PC-9 (cell line): Measurements from ENCODE around the gene DISC1. TPM values are rescaled to one million over a fixed set of nuclear protein-coding genes. Genes with fewer than 3 reads are reported as not detected.

Source experiments
- BruUV-seq: library from RNA; stranded (reverse); fragments of 400-500 nt; replicated peaks from 2 replicates; lab custom pipeline; 2021; lab: Mats Ljungman, UMichigan
- CTCF ChIA-PET: fragments of 300-600 bp; sonication (Branson Sonifier 250); formaldehyde crosslinking; loops from one replicate; lab custom pipeline; 2022; ENCODE audit warnings: antibody characterized with exemption; lab: Charles Lee
- POLR2A ChIA-PET: fragments of 300-600 bp; sonication (Branson Sonifier 250); formaldehyde crosslinking; loops from one replicate; lab custom pipeline; 2022; ENCODE audit warnings: antibody characterized with exemption; ENCODE audit not compliant: unreplicated experiment; lab: Charles Lee
- DNase-seq, 2 experiments: peaks; one replicate each; pipeline versions ENCODE4 v3.0.0 to v3.0.0-alpha.2; 2015 to 2022; ENCODE audit warnings: mixed read lengths in 1 of 2
- H2AFZ ChIP-seq: fragments of 200-600 bp; sonication (generic); 2 replicates; pipeline ENCODE4 v1.8.1; 2017; ENCODE audit warnings: antibody characterized with exemption
- H3F3A ChIP-seq: fragments of 200-600 bp; sonication (generic); 2 replicates; pipeline ENCODE4 v1.8.1; 2017; ENCODE audit warnings: antibody characterized with exemption, mild to moderate bottlenecking, low read depth; ENCODE audit not compliant: insufficient read depth
- H3K27ac ChIP-seq: fragments of 200-600 bp; sonication (generic); 2 replicates; pipeline ENCODE4 v1.6.1; 2016; ENCODE audit warnings: mixed run types
- H3K27me3 ChIP-seq: fragments of 200-600 bp; sonication (generic); 2 replicates; pipeline ENCODE4 v1.6.1; 2016; ENCODE audit warnings: low read depth, mixed run types; ENCODE audit not compliant: insufficient read depth
- H3K36me3 ChIP-seq: fragments of 200-600 bp; sonication (generic); 2 replicates; pipeline ENCODE4 v1.6.1; 2016; ENCODE audit warnings: low read depth, mixed run types
- H3K4me1 ChIP-seq: fragments of 200-600 bp; sonication (generic); replicated peaks from 2 replicates; pipeline ENCODE4 v1.6.1; 2016; ENCODE audit warnings: mixed run types; ENCODE audit not compliant: insufficient read depth
- H3K4me2 ChIP-seq: fragments of 200-600 bp; sonication (generic); 2 replicates; pipeline ENCODE4 v1.6.1; 2017; ENCODE audit warnings: mixed run types
- H3K4me3 ChIP-seq: fragments of 200-600 bp; sonication (generic); 2 replicates; pipeline ENCODE4 v1.6.1; 2016; ENCODE audit warnings: mixed run types
- H3K79me2 ChIP-seq: fragments of 200-600 bp; sonication (generic); 2 replicates; pipeline ENCODE4 v1.6.1; 2017; ENCODE audit warnings: low read depth, mixed run types
- H3K9me2 ChIP-seq: fragments of 200-600 bp; sonication (generic); 2 replicates; pipeline ENCODE4 v1.8.1; 2017; ENCODE audit warnings: mild to moderate bottlenecking; ENCODE audit not compliant: insufficient read depth
- H3K9me3 ChIP-seq: fragments of 200-600 bp; sonication (generic); 2 replicates; pipeline ENCODE4 v1.8.1; 2016; ENCODE audit warnings: low read depth; ENCODE audit not compliant: insufficient read depth
- H4K20me1 ChIP-seq: fragments of 200-600 bp; sonication (generic); 2 replicates; pipeline ENCODE4 v1.8.1; 2017; ENCODE audit not compliant: insufficient read depth
- CTCF ChIP-seq: fragments of 200-600 bp; sonication (generic); conservative IDR thresholded peaks from 2 replicates; pipeline ENCODE4 v1.6.1; 2017; ENCODE audit warnings: mixed run types, antibody characterized with exemption, mild to moderate bottlenecking, moderate library complexity
- EZH2 ChIP-seq: fragments of 200-600 bp; sonication (generic); IDR thresholded peaks from 2 replicates; pipeline ENCODE4 v1.8.0; 2017; ENCODE audit warnings: antibody characterized with exemption, low read depth
- intact Hi-C: fragments of 100-400 bp; cut with micrococcal nuclease; formaldehyde crosslinking; loops from one replicate; pipeline ENCODE4 v1.10.0; 2022; ENCODE audit not compliant: unreplicated experiment
- total RNA-seq: library from RNA; stranded (reverse); gene quantifications from 2 replicates; pipeline ENCODE4 v1.2.3, GENCODE V29; 2021

Gene DISC1
- total RNA-seq, 1 experiment from 2014 or later, result 7.4 TPM

- TF ChIP-seq CTCF (no peak), EZH2 (no peak)
- no peaks in the 10 kb centered on the region for H3K36me3 ChIP-seq
- no peak overlapping the region for H3K4me3 ChIP-seq
- no peak overlapping the region for H3K4me2 ChIP-seq
- H3K79me2 ChIP-seq, result no peaks in the 10 kb centered on the region
- intact Hi-C loops, result loop anchor here (5.0 kb wide), 1 partner anchor 148 kb away; no protein-coding TSS in a partner anchor
- no peaks in the 10 kb centered on the region for H3K9me3 ChIP-seq
- no peak overlapping the region for H3K27ac ChIP-seq
- no TSS peak for BruUV-seq
- POLR2A ChIA-PET, result interaction anchor here (0.7 kb wide), 1 partner anchor 90 kb away, joined by 3 read pairs; no protein-coding TSS in a partner anchor
- H3K4me1 ChIP-seq, result peaks cover 13% of the 10 kb centered on the region; the same call in 1 of the 2 replicates
- no peaks in the 10 kb centered on the region for H3K9me2 ChIP-seq
- CTCF ChIA-PET, result no interaction called here
- H4K20me1 ChIP-seq, result 0 out of 2 replicates have a peak, but pooled peaks cover 7% of the 10 kb centered on the region
- no peak overlapping the region for H2AFZ ChIP-seq
- H3K27me3 ChIP-seq, result no peaks in the 10 kb centered on the region
- DNase-seq, result no peak
- no peaks in the 10 kb centered on the region for H3F3A ChIP-seq
These were observed 2.5 kb downstream of the DISC1 start for GRCh38 chr1:231629132-231629531.

GRCh38 chr1:231630558-231631205, 4.1 kb downstream of the DISC1 start:
- peaks cover 13% of the 10 kb centered on the region; the same call in 1 of the 2 replicates for H3K4me1 ChIP-seq
- no peak overlapping the region for H3K4me2 ChIP-seq
- no peaks in the 10 kb centered on the region for H3K27me3 ChIP-seq
- TF ChIP-seq CTCF, result no peak
- no peak for TF ChIP-seq EZH2
- H4K20me1 ChIP-seq, result 0 out of 2 replicates have a peak, but pooled peaks cover 7% of the 10 kb centered on the region
- CTCF ChIA-PET, result no interaction called here
- H3K79me2 ChIP-seq, result no peaks in the 10 kb centered on the region
- H3K36me3 ChIP-seq, result no peaks in the 10 kb centered on the region
- H3F3A ChIP-seq, result no peaks in the 10 kb centered on the region
- H3K4me3 ChIP-seq, result no peak overlapping the region
- intact Hi-C loops, result no loop called here
- POLR2A ChIA-PET, result interaction anchor here (0.6 kb wide), 1 partner anchor 209 kb away, joined by 4 read pairs; the partner anchor contains the start of gene EGLN1
- no peaks in the 10 kb centered on the region for H3K9me3 ChIP-seq
- no TSS peak for BruUV-seq
- no peaks in the 10 kb centered on the region for H3K9me2 ChIP-seq
- no peak for DNase-seq
- H3K27ac ChIP-seq, result no peak overlapping the region
- H2AFZ ChIP-seq, result no peak overlapping the region

GRCh38 chr1:231631717-231632116, 5.1 kb downstream of the DISC1 start:
- Histone ChIP-seq H3K79me2 (no peaks in the 10 kb centered on the region), H3K27me3 (no peaks in the 10 kb centered on the region), H3K9me3 (no peaks in the 10 kb centered on the region), H4K20me1 (0 out of 2 replicates have a peak, but pooled peaks cover 7% of the 10 kb centered on the region), H3K4me1 (peaks cover 16% of the 10 kb centered on the region), H3K36me3 (no peaks in the 10 kb centered on the region), H3K9me2 (no peaks in the 10 kb centered on the region), H3K27ac (no peak overlapping the region), H3K4me3 (no peak overlapping the region), H3K4me2 (no peak overlapping the region), H3F3A (no peaks in the 10 kb centered on the region), H2AFZ (no peak overlapping the region)
- TF ChIP-seq CTCF (no peak), EZH2 (no peak)
- ChIA-PET POLR2A (interaction anchor here (0.6 kb wide), 1 partner anchor 210 kb away, joined by 4 read pairs; the partner anchor contains the start of gene EGLN1), CTCF (no interaction called here)
- BruUV-seq, result no TSS peak
- intact Hi-C loops, result no loop called here
- DNase-seq, result no peak
